Astrocyte (in vitro differentiated cells and primary cell): Measurements from ENCODE around the gene AWAT2. TPM values are rescaled to one million over a fixed set of nuclear protein-coding genes. Genes with fewer than 3 reads are reported as not detected.

Source experiments
- DNase-seq: peaks from one replicate; pipeline ENCODE4 v3.0.0-alpha.2; 2010; ENCODE audit warnings: low read depth
- FAIRE-seq: peaks from 2 replicates; lab custom pipeline; 2011; peaks lifted over from hg19 to GRCh38; lab: Jason Lieb, UNC
- H2AFZ ChIP-seq: 2 replicates; pipeline ENCODE4 v1.6.0; 2012; ENCODE audit warnings: low read depth, low read length, inconsistent platforms
- H3K27ac ChIP-seq: 2 replicates; pipeline ENCODE4 v1.5.1; 2011; ENCODE audit warnings: low read depth, low read length, inconsistent platforms
- H3K27me3 ChIP-seq: 2 replicates; pipeline ENCODE4 v1.6.0; 2011; ENCODE audit warnings: low read length, inconsistent platforms; ENCODE audit not compliant: insufficient read depth
- H3K36me3 ChIP-seq: 2 replicates; pipeline ENCODE4 v1.5.1; 2011; ENCODE audit warnings: low read length, inconsistent platforms; ENCODE audit not compliant: insufficient read depth
- H3K4me1 ChIP-seq: 2 replicates; pipeline ENCODE4 v1.5.1; 2011; ENCODE audit warnings: low read length, inconsistent platforms; ENCODE audit not compliant: insufficient read depth
- H3K4me2 ChIP-seq: 2 replicates; pipeline ENCODE4 v1.6.0; 2012; ENCODE audit warnings: low read length, inconsistent platforms
- H3K4me3 ChIP-seq: 2 replicates; pipeline ENCODE4 v1.5.1; 2011; ENCODE audit warnings: low read depth, mild to moderate bottlenecking, low read length, inconsistent platforms; ENCODE audit not compliant: insufficient read depth
- H3K79me2 ChIP-seq: 2 replicates; pipeline ENCODE4 v1.6.0; 2012; ENCODE audit warnings: mild to moderate bottlenecking, low read length, inconsistent platforms; ENCODE audit not compliant: insufficient read depth
- H3K9ac ChIP-seq: 2 replicates; pipeline ENCODE4 v1.6.0; 2012; ENCODE audit warnings: mild to moderate bottlenecking, low read length, inconsistent platforms
- H3K9me3 ChIP-seq: 2 replicates; pipeline ENCODE4 v1.5.1; 2012; ENCODE audit warnings: low read depth, mild to moderate bottlenecking, low read length, inconsistent platforms; ENCODE audit not compliant: insufficient read depth
- H4K20me1 ChIP-seq: 2 replicates; pipeline ENCODE4 v1.6.0; 2012; ENCODE audit warnings: low read length, inconsistent platforms; ENCODE audit not compliant: insufficient read depth
- H3K27ac Mint-ChIP-seq: one replicate; pipeline ENCODE4 v1.8.0; 2021; ENCODE audit warnings: mild to moderate bottlenecking, mixed read lengths; ENCODE audit not compliant: unreplicated experiment
- H3K27me3 Mint-ChIP-seq: one replicate; pipeline ENCODE4 v1.8.0; 2021; ENCODE audit warnings: low read depth, mixed read lengths; ENCODE audit not compliant: unreplicated experiment
- H3K36me3 Mint-ChIP-seq: one replicate; pipeline ENCODE4 v1.8.0; 2021; ENCODE audit warnings: low read depth, mixed read lengths; ENCODE audit not compliant: unreplicated experiment
- H3K4me1 Mint-ChIP-seq: one replicate; pipeline ENCODE4 v1.8.0; 2021; ENCODE audit warnings: low read depth, mixed read lengths; ENCODE audit not compliant: unreplicated experiment
- H3K4me3 Mint-ChIP-seq: one replicate; pipeline ENCODE4 v1.8.0; 2021; ENCODE audit warnings: mild to moderate bottlenecking, moderate library complexity, mixed read lengths; ENCODE audit not compliant: unreplicated experiment
- H3K9me3 Mint-ChIP-seq: one replicate; pipeline ENCODE4 v1.8.0; 2021; ENCODE audit warnings: mild to moderate bottlenecking, mixed read lengths; ENCODE audit not compliant: unreplicated experiment
- EZH2 ChIP-seq: IDR thresholded peaks from 2 replicates; pipeline ENCODE4 v1.6.1; 2012; ENCODE audit warnings: mild to moderate bottlenecking, low read length, inconsistent platforms; ENCODE audit not compliant: insufficient read depth
- total RNA-seq: library from RNA; stranded (reverse); gene quantifications from 2 replicates; pipeline ENCODE4 v1.2.1, GENCODE V29; 2021
- TF ChIP-seq, protein P1 (sequence below): IDR thresholded peaks from 2 replicates; pipeline ENCODE4 v1.5.1; 2011; ENCODE audit warnings: low read depth, mild to moderate bottlenecking, inconsistent platforms, low read length, moderate library complexity; ENCODE audit not compliant: insufficient read depth

Gene AWAT2
- total RNA-seq, 1 donor from 2014 or later = not detected

DNA sequence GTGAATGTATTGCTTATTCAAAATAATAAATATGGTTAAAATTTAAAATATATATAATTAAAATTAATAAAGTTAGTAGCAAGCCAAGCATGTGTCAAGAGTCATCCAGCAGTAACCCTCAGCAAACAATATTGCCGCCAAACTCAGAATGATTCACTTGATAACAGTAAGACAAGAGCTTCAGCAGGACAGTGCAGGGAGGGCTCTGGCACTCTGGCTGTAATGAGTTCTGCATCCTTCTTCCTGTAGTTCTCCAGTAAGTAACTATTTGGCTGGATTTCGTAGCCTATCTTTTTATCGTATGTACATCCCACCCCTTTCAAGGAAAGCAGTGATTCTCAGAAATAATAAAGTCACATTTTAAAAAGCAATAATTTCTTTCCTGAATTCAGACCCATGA lies 30.1 kb upstream of the AWAT2 start:
- Mint-ChIP-seq H3K4me3 (no peak overlapping the region), H3K4me1 (no peaks in the 10 kb centered on the region), H3K9me3 (peaks cover 6% of the 10 kb centered on the region), H3K27me3 (no peaks in the 10 kb centered on the region), H3K36me3 (no peaks in the 10 kb centered on the region), H3K27ac (no peak overlapping the region)
- H3K36me3 ChIP-seq = no peaks in the 10 kb centered on the region
- H3K27me3 ChIP-seq = no peaks in the 10 kb centered on the region
- H2AFZ ChIP-seq = no peak overlapping the region
- no peak overlapping the region for H3K4me3 ChIP-seq
- no peaks in the 10 kb centered on the region for H3K9me3 ChIP-seq
- no peaks in the 10 kb centered on the region for H3K79me2 ChIP-seq
- no peaks in the 10 kb centered on the region for H3K4me1 ChIP-seq
- no peak overlapping the region for H3K9ac ChIP-seq
- no peaks in the 10 kb centered on the region for H4K20me1 ChIP-seq
- DNase-seq (no peak), FAIRE-seq (no peak)
- TF ChIP-seq, protein P1, sequence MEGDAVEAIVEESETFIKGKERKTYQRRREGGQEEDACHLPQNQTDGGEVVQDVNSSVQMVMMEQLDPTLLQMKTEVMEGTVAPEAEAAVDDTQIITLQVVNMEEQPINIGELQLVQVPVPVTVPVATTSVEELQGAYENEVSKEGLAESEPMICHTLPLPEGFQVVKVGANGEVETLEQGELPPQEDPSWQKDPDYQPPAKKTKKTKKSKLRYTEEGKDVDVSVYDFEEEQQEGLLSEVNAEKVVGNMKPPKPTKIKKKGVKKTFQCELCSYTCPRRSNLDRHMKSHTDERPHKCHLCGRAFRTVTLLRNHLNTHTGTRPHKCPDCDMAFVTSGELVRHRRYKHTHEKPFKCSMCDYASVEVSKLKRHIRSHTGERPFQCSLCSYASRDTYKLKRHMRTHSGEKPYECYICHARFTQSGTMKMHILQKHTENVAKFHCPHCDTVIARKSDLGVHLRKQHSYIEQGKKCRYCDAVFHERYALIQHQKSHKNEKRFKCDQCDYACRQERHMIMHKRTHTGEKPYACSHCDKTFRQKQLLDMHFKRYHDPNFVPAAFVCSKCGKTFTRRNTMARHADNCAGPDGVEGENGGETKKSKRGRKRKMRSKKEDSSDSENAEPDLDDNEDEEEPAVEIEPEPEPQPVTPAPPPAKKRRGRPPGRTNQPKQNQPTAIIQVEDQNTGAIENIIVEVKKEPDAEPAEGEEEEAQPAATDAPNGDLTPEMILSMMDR = no peak
- TF ChIP-seq EZH2 = no peak
- no peak overlapping the region for H3K27ac ChIP-seq
- H3K4me2 ChIP-seq = no peak overlapping the region

DNA sequence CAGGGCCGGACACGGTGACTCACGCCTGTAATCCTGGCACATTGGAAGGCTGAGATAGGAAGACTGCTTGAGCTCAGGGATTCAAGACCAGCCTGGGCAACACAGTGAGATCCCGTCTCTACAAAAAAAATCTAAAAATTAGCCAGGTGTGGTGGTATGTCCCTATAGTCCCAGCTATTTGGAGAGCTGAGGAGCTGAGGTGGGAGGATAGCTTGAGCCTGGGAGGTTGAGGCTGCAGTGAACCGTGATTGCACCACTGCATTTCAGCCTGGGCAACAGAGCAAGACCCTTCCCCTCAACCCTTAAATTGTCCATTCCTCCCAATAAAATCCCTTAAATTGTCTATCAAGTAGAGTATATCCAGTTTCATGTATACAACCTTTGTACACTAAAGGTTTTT lies 29.6 kb upstream of the AWAT2 start:
- Histone ChIP-seq H2AFZ (no peak overlapping the region), H3K4me3 (no peak overlapping the region), H3K9me3 (no peaks in the 10 kb centered on the region), H3K9ac (no peak overlapping the region), H3K27ac (no peak overlapping the region), H3K36me3 (no peaks in the 10 kb centered on the region), H3K79me2 (no peaks in the 10 kb centered on the region), H3K4me1 (no peaks in the 10 kb centered on the region), H3K4me2 (no peak overlapping the region), H4K20me1 (no peaks in the 10 kb centered on the region), H3K27me3 (no peaks in the 10 kb centered on the region)
- Mint-ChIP-seq H3K9me3 (peaks cover 6% of the 10 kb centered on the region), H3K27me3 (no peaks in the 10 kb centered on the region), H3K27ac (no peak overlapping the region), H3K4me1 (no peaks in the 10 kb centered on the region), H3K4me3 (no peak overlapping the region), H3K36me3 (no peaks in the 10 kb centered on the region)
- FAIRE-seq (peak; percentile 68), DNase-seq (no peak)
- no peak for TF ChIP-seq EZH2
- TF ChIP-seq, protein P1 = no peak

GRCh38 chrX:70066646-70067045 lies 16.9 kb upstream of the AWAT2 start:
- H3K9me3 Mint-ChIP-seq = no peaks in the 10 kb centered on the region
- no peak for FAIRE-seq

More at GRCh38 chrX:70066646-70067045, 16.9 kb upstream of the AWAT2 start:
- Histone ChIP-seq H3K79me2 (no peaks in the 10 kb centered on the region), H4K20me1 (no peaks in the 10 kb centered on the region), H3K9me3 (no peaks in the 10 kb centered on the region), H3K27ac (no peak overlapping the region), H3K4me2 (no peak overlapping the region), H3K36me3 (no peaks in the 10 kb centered on the region), H2AFZ (no peak overlapping the region), H3K27me3 (no peaks in the 10 kb centered on the region), H3K4me1 (no peaks in the 10 kb centered on the region), H3K9ac (no peak overlapping the region), H3K4me3 (no peak overlapping the region)
- DNase-seq = no peak
- TF ChIP-seq, protein P1 = no peak
- no peak for TF ChIP-seq EZH2
- no peak overlapping the region for H3K4me3 Mint-ChIP-seq
- no peaks in the 10 kb centered on the region for H3K36me3 Mint-ChIP-seq
- no peak overlapping the region for H3K27ac Mint-ChIP-seq
- no peaks in the 10 kb centered on the region for H3K4me1 Mint-ChIP-seq
- H3K27me3 Mint-ChIP-seq = peaks cover 8% of the 10 kb centered on the region
